Airway epithelial cell (primary cell): ENCODE measurements around the gene TOR1B. TPM values are rescaled to one million over a fixed set of nuclear protein-coding genes. Genes with fewer than 3 reads are reported as not detected.

Experiments used
- total RNA-seq: library from RNA; depleted of rRNA; stranded (reverse); fragments of >200 nt; gene quantifications from 2 replicates; pipeline ENCODE4 v1.2.3, GENCODE V29; 2015

Gene TOR1B
- 16.9 and 30.3 TPM in 2 replicates for total RNA-seq

GRCh38 chr9:129802833-129803675, at the start of gene TOR1B:
TSS of gene TOR1B (plus strand) at chr9:129803184. CDS start at chr9:129803213, 29 bp downstream.

GRCh38 chr9:129823935-129824601, 21.1 kb downstream of the TOR1B start, which contains the start of gene TOR1A:
TSS of gene TOR1A (minus strand) at chr9:129824136. CDS start at chr9:129824085, 51 bp downstream.

GRCh38 chr9:129835128-129835859, 32.3 kb downstream of the TOR1B start, which contains the start of the genes C9orf78 and USP20:
TSS of gene C9orf78 (minus strand) at chr9:129835275. CDS start at chr9:129835221, 54 bp downstream.
TSS of gene USP20 (plus strand) at chr9:129835458. CDS start at chr9:129852556, 17,098 bp downstream.

Other genes starting within 250 kb of the TOR1B start
- not detected in 2 replicates for gene C9orf50, start 182.1 kb upstream of the TOR1B start, total RNA-seq
- 23.4 and 50.6 TPM in 2 replicates for gene NTMT1, start 177.0 kb upstream of the TOR1B start, total RNA-seq
- 22.3 and 26.7 TPM in 2 replicates for gene ASB6, start 161.0 kb upstream of the TOR1B start, total RNA-seq
- 0.33 and 1.2 TPM in 2 replicates for gene PRRX2, start 137.5 kb upstream of the TOR1B start, total RNA-seq
- 39.3 and 40.9 TPM in 2 replicates for gene PTGES, start 50.1 kb upstream of the TOR1B start, total RNA-seq
- gene TOR1A, start 21.0 kb downstream of the TOR1B start, total RNA-seq = 29.5 and 45.5 TPM in 2 replicates
- 33.7 and 38.4 TPM in 2 replicates for gene C9orf78, start 32.1 kb downstream of the TOR1B start, total RNA-seq
- 16.2 and 19.2 TPM in 2 replicates for gene USP20, start 32.3 kb downstream of the TOR1B start, total RNA-seq
- 9.1 and 13.5 TPM in 2 replicates for gene FNBP1, start 240.0 kb downstream of the TOR1B start, total RNA-seq